NCI-H748 (cell line): ENCODE measurements around the gene FTH1.
"Not testable (repeated sequence)": the region's sequence is repeated elsewhere in the genome, so short reads cannot be mapped to it uniquely, and the experiment has no call there.

Experiments
- DNase-seq: peaks from one replicate; lab custom pipeline; 2025; ENCODE audit not compliant: unreplicated experiment; lab: John Stamatoyannopoulos, UW

The FTH1 gene

GRCh38 chr11:61978703-61979661 lies 11.5 kb upstream of the FTH1 start:
- no peak for DNase-seq

- no peak for DNase-seq
These were observed 9.5 kb upstream of the FTH1 start for GRCh38 chr11:61976813-61977475.

- no peak for DNase-seq
These were observed 9.0 kb upstream of the FTH1 start for GRCh38 chr11:61976420-61976800.

DNA sequence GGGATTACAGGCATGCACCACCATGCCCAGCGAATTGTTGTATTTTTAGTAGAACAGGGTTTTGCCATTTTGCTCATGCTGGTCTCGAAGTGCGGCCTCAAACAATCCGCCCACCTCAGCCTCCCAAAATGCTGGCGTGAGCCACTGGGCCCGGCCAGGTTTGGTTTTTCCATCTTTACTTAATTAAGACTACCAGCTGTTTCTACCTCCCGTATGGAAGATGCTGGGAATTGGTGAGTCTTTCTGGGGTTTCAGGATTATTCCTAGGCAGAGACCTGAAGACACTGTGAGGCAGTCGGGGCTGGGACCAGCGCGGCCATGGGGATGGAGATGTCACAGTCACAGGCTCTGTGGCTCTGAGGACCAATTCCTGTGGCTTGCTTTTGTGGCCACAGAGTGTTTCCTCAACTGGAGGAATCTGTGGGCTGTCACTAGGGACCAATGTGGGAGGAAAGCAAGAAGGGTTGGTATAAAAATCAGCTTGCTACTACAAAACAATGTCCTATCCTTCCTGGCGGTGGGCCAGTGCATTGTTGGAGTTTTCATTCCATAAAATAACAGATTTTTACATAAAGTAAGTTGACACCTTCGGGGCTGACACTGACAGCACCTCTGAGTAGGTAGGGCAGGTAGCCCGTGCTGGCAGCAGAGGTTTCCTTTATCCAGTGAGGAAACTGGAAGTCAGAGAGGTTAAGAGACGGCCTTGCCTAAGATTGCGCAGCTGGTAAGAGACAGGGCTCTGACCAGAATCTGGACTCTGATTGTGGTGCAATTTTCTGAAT lies 8.4 kb upstream of the FTH1 start:
- no peak for DNase-seq

- no peak for DNase-seq
These were observed 7.6 kb upstream of the FTH1 start for GRCh38 chr11:61974766-61975631.

DNA sequence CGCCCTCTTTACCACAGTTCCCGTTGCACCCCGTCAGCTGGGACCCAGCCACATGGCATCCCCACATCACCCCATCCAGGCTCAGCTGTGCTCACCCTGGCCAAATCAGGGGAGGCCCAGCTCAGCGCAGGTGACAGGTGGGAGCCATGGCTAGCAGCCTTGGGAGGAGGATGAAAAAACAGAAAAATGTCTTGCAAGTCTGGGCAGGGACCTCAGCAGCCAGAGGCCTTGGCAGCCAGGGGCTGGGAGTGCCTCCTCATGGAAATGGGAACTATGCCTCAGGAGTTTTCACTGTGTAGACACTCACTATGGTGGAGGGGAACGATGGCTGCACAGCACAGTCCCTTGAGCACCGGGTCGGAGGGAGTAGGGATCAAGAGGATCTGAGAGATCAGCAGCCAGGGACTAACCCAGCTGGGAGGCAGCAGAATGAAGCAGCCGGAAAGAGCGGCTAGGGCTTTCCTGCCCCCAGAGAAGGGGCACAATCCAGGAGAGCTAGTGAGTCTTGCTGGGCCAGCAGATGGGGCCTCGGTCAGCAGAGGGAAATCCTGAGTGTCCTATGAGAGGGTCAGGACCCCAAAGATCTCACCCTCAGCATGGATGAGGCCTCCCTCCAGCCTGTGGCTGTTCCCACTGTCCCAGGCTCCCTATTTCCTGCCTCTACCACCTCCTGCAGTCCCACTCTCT lies 6.2 kb upstream of the FTH1 start:
- no peak for DNase-seq

GRCh38 chr11:61972672-61973475 lies 5.4 kb upstream of the FTH1 start:
- DNase-seq: no peak

DNA sequence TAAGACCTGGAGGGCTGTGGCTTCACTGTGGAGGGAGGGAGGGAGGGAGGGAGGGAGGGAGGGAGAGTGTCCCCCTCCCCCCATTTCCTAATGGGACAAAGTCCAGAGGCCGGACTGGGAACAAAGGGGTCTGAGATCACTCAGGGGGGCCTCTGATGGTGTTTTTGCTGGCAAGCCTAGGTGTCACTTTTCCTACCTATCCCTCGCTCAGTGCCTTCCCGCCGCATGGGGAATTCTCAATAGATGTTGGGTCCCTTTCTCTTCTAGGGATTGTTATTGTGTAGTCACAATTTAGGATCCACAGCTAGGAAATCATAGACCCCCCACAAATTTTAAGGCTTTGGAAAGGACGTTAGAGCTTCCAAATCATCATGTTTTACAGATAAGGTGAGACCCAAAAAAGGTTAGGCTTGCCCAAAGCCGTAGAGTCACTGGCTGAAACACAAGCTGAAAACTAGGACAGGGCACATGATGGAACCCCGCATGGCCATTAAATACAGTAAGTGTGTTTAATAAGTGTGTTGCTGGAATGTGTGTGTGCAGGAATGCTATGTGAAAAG lies 4.8 kb upstream of the FTH1 start:
- DNase-seq: no peak

GRCh38 chr11:61971248-61972111 lies 4.0 kb upstream of the FTH1 start:
- DNase-seq: peak; percentile 53

DNA sequence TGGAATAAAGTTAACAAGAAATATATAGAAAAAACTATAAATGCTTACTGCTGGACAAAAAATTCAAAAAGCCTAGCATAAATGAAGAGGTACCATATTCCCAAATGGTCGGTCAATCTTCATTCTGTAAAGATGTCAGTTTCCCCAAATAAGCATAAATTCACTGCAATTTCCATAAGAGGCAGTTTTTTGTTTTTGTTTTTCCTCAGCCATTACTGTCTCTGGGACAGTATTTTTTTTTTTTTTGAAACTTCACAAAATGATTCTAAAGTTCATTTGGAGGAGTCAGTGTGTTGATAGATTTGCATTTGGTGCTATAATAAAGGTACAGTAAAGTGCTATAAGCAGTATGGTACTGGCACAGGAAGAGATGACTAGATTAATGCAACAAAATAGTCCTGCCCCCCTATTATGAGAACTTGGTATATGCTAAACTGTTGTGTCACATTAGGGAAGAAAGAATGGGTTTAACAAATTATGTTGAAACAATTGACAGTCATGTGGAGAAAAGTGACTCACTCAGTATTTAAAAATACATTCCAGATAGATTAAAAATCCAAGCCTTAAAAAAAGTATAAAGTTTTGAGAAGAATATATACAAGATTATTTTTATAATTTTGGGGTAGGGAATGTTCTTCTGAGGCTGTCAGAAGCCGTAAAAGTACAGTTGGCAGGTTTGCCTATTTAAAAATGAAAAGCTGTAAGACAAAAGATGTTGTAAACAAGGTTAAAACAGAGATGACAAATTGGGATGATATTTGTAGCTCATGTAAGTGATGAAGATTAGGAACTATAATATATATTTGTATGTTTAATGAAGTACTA lies 2.6 kb upstream of the FTH1 start:
- DNase-seq: no peak

DNA sequence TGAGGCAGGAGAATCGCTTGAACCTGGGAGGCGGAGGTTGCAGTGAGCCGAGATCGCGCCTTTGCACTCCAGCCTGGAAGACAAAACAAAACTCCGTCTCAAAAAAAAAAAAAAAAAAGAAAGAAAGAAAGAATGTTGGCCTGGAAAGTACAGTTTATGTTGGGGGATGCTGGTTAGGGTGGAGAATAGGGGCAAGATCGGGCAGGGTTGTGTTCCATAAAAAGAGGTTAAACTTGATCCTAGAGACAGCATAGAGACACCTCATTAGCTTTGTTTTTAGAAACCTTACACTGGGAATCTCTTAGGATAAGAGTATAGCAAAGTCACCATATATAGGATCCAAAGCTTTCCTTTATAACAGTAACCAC lies 1.9 kb upstream of the FTH1 start:
- no peak for DNase-seq

- no peak for DNase-seq
These were observed 1.4 kb upstream of the FTH1 start for GRCh38 chr11:61968758-61969390.

DNA sequence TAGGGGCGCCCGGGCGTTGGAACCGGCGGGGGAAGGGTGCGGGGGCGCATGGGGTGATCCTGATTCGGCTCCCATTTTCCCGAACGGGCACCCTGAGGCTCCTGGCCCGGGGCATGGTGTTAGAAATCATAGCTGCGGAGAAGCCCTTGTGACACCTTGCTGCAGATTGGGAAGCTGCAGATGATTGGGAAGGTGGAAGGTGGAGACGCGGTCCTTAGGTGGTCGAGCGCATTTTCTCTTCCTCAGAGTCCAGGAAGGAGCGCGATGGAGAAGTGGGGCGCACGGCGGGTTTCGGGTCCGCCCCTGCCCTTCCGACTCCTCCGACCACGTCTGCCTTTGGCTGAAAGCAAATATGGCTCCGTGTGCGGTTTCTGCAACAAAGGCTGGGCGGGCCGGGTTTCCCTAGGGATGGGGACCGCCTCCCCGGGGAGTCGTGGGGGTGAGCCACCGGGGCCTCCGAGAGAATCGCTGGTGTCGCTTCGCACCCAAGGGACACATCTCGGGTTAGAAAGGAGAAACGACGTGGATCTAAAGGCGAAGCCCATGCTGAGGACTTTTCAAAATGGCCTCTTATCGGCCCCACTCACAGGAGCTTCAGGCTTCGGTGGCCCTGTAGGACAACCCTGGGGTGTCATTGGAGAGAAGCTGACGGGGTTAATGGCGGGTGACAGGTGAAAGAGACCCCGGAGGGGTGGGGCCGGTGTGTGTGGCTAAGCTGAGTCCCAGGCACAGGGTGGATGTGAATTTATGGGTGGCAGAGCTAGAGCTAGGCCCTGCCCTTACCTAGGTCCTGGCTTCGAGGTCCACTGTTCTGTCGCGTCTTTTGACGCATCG lies 707 bp upstream of the FTH1 start:
- DNase-seq: peak; percentile 68

DNA sequence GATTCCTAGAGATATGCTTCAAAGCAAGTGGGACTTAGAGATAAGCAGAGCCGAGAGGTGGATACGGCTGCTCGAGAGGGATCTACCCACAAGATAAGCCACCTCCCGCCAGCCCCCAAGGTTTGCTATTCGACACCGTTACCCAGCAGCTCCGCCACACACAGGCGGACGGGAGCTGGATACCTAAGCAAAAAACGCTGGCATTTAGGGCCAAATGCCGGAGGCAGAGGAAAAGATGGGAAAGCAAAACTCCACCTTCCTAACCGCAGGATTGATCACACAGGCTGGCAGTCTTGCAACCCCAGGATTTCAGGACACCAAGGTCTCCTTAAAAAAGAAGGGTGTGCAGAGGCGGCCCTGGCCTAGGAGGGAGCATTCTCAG lies 709 bp downstream of the FTH1 start:
- DNase-seq: peak; percentile 54

DNA sequence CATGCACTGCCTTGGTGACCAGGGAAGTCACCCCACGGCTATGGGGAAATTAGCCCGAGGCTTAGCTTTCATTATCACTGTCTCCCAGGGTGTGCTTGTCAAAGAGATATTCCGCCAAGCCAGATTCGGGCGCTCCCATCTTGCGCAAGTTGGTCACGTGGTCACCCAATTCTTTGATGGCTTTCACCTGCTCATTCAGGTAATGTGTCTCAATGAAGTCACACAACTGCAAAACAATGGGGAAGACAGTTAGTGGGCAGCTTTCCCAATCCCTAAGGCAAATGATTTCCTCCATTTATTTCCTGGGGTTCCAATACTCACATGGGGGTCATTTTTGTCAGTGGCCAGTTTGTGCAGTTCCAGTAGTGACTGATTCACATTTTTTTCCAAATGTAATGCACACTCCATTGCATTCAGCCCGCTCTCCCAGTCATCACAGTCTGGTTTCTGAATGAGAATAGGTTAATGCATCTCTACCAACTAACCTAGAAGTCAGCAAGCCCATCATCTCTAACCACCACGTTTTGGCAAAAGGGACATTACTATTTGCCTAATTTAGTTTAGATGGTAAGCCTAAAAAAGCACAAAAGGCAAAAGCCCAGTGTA lies 2.7 kb downstream of the FTH1 start:
- not testable (repeated sequence) for DNase-seq
